ENCODE measurements around the gene NTN3. TPM values are rescaled to one million over a fixed set of nuclear protein-coding genes. Genes with fewer than 3 reads are reported as not detected.

Gene NTN3
- total RNA-seq, 1 donor, result 0.36 TPM

DNA sequence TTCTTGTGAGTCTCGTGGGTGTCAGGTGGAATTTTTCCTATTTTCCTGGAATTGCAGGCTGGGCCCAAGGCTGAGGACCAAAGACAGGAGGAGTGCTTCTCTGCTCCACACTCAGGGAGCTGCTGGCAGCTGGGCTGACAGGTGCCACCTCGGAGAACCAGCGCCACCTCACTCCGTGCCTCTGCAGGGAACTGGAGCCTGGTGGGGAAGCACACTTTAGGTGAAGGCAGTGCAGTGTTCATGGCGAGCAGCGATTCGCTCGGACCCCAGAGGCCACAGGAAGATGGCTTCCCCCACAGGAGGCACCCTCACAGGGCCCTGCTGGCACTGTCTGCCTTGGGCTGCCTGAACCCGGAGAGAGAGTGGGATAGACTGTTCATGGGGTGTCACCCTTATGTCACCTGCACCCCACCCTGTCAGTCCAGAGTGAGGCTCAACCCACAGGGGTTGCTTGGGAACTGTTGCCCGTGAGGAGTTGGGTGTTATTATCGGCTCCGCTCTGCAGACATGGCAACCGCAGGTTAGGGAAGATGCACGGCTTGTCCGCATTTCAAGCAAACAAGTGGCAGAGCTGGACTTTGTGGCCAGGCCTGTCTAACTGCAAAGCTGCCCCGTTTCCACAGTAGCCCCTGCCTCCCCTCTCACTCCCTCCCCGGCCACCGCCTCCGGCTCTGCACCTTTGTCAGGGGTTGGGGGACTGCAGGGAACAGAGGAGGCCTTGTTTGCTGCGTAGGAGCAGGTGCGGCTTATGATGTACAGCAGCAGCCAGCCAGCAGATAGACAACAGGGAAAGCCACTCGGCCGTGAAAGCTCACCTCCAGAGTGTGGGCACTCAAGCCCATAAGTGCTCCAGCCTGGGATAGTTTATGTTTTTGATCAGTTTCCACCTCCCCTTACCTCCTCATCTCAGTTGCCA lies 19.4 kb downstream of the NTN3 start:
- Histone ChIP-seq H2AFZ (ENCODE audit: low read length) (no peak overlapping the region), H3K4me2 (ENCODE audit: insufficient read depth, low read length) (no peak overlapping the region), H3K27me3 (ENCODE audit: insufficient read depth, low read length) (no peaks in the 10 kb centered on the region), H3K9me3 (ENCODE audit: low read depth, low read length) (no peaks in the 10 kb centered on the region), H3K36me3 (ENCODE audit: insufficient read depth, low read length) (peaks cover 4% of the 10 kb centered on the region), H3K4me3 (ENCODE audit: insufficient read depth, low read length) (no peak overlapping the region), H3K27ac (ENCODE audit: low read depth, low read length) (no peak overlapping the region), H3K4me1 (ENCODE audit: insufficient read depth, low read length) (no peaks in the 10 kb centered on the region), H4K20me1 (ENCODE audit: insufficient read depth, low read length) (peaks cover 19% of the 10 kb centered on the region), H3K79me2 (ENCODE audit: insufficient read depth, low read length) (peaks cover 33% of the 10 kb centered on the region)
- no peak for TF ChIP-seq CTCF (IDR thresholded peaks at IDR 0.05; ENCODE audit: extremely low read depth, low read depth, low read length)
- peak; percentile 58 for DNase-seq (ENCODE audit: insufficient read length, low spot score, missing footprints)

- peaks cover 23% of the 10 kb centered on the region for H3K79me2 ChIP-seq (ENCODE audit: insufficient read depth, low read length)
- no peak for TF ChIP-seq CTCF (IDR thresholded peaks at IDR 0.05; ENCODE audit: extremely low read depth, low read depth, low read length)
- H3K36me3 ChIP-seq (ENCODE audit: insufficient read depth, low read length), result peaks cover 15% of the 10 kb centered on the region
- H3K4me3 ChIP-seq (ENCODE audit: insufficient read depth, low read length), result no peak overlapping the region
- peak; percentile 46 for DNase-seq (ENCODE audit: insufficient read length, low spot score, missing footprints)
- H3K9me3 ChIP-seq (ENCODE audit: low read depth, low read length), result no peaks in the 10 kb centered on the region
- no peak overlapping the region for H2AFZ ChIP-seq (ENCODE audit: low read length)
- no peaks in the 10 kb centered on the region for H3K27me3 ChIP-seq (ENCODE audit: insufficient read depth, low read length)
- peaks cover 22% of the 10 kb centered on the region for H4K20me1 ChIP-seq (ENCODE audit: insufficient read depth, low read length)
- H3K4me2 ChIP-seq (ENCODE audit: insufficient read depth, low read length), result no peak overlapping the region
- no peak overlapping the region for H3K27ac ChIP-seq (ENCODE audit: low read depth, low read length)
- H3K4me1 ChIP-seq (ENCODE audit: insufficient read depth, low read length), result peaks cover 4% of the 10 kb centered on the region
These were observed 21.2 kb downstream of the NTN3 start for GRCh38 chr16:2492292-2492691.

- H3K4me3 ChIP-seq (ENCODE audit: insufficient read depth, low read length), result no peak overlapping the region
- peak; percentile 42 for DNase-seq (ENCODE audit: insufficient read length, low spot score, missing footprints)
- no peaks in the 10 kb centered on the region for H3K9me3 ChIP-seq (ENCODE audit: low read depth, low read length)
- no peaks in the 10 kb centered on the region for H3K27me3 ChIP-seq (ENCODE audit: insufficient read depth, low read length)
- TF ChIP-seq CTCF (IDR thresholded peaks at IDR 0.05; ENCODE audit: extremely low read depth, low read depth, low read length), result no peak
- no peak overlapping the region for H3K4me2 ChIP-seq (ENCODE audit: insufficient read depth, low read length)
- H4K20me1 ChIP-seq (ENCODE audit: insufficient read depth, low read length), result peaks cover 19% of the 10 kb centered on the region
- H3K36me3 ChIP-seq (ENCODE audit: insufficient read depth, low read length), result peaks cover 15% of the 10 kb centered on the region
- peaks cover 10% of the 10 kb centered on the region for H3K4me1 ChIP-seq (ENCODE audit: insufficient read depth, low read length)
- H3K27ac ChIP-seq (ENCODE audit: low read depth, low read length), result no peak overlapping the region
- peaks cover 18% of the 10 kb centered on the region for H3K79me2 ChIP-seq (ENCODE audit: insufficient read depth, low read length)
- H2AFZ ChIP-seq (ENCODE audit: low read length), result no peak overlapping the region
These were observed 22.5 kb downstream of the NTN3 start for GRCh38 chr16:2493605-2494004.

GRCh38 chr16:2494616-2495015 lies 23.5 kb downstream of the NTN3 start:
- DNase-seq (ENCODE audit: insufficient read length, low spot score, missing footprints), result no peak
- no peaks in the 10 kb centered on the region for H3K9me3 ChIP-seq (ENCODE audit: low read depth, low read length)

More at GRCh38 chr16:2494616-2495015, 23.5 kb downstream of the NTN3 start:
- H3K27ac ChIP-seq (ENCODE audit: low read depth, low read length), result no peak overlapping the region
- H2AFZ ChIP-seq (ENCODE audit: low read length), result no peak overlapping the region
- peaks cover 15% of the 10 kb centered on the region for H3K36me3 ChIP-seq (ENCODE audit: insufficient read depth, low read length)
- no peak overlapping the region for H3K4me3 ChIP-seq (ENCODE audit: insufficient read depth, low read length)
- H3K27me3 ChIP-seq (ENCODE audit: insufficient read depth, low read length), result no peaks in the 10 kb centered on the region
- peaks cover 10% of the 10 kb centered on the region for H3K4me1 ChIP-seq (ENCODE audit: insufficient read depth, low read length)
- TF ChIP-seq CTCF (IDR thresholded peaks at IDR 0.05; ENCODE audit: extremely low read depth, low read depth, low read length), result no peak
- peaks cover 22% of the 10 kb centered on the region for H4K20me1 ChIP-seq (ENCODE audit: insufficient read depth, low read length)
- no peak overlapping the region for H3K4me2 ChIP-seq (ENCODE audit: insufficient read depth, low read length)
- peaks cover 15% of the 10 kb centered on the region for H3K79me2 ChIP-seq (ENCODE audit: insufficient read depth, low read length)
